CD14-positive monocyte (primary cell): Measurements from ENCODE around the gene KMT2A. TPM values are rescaled to one million over a fixed set of nuclear protein-coding genes. Genes with fewer than 3 reads are reported as not detected.

Experiments
- DNase-seq, 3 donors: peaks; one replicate each; pipeline ENCODE4 v3.0.0-alpha.2; 2011 to 2022
- H2AFZ ChIP-seq: 2 replicates; pipeline ENCODE4 v1.6.0; 2012; ENCODE audit warnings: mild to moderate bottlenecking, low read depth, low read length, inconsistent platforms; ENCODE audit not compliant: insufficient read depth, poor library complexity, severe bottlenecking
- H3K27ac ChIP-seq, 2 donors: 1 replicate in 1 of 2; 2 replicates in 1 of 2; pipeline ENCODE4 v1.5.1; 2012 to 2013; ENCODE audit warnings: low read length in 2 of 2, control low read depth in 1 of 2, inconsistent platforms in 1 of 2, low read depth in 1 of 2, mild to moderate bottlenecking in 1 of 2
- H3K27me3 ChIP-seq, 2 donors: one replicate each; pipeline versions ENCODE4 v1.6.0 to v1.6.1; 2011 to 2013; ENCODE audit warnings: low read length in 2 of 2; ENCODE audit not compliant: control insufficient read depth in 2 of 2, insufficient read depth in 2 of 2
- H3K36me3 ChIP-seq, 2 donors: replicated peaks in 1 of 2; 1 replicate in 1 of 2; 2 replicates in 1 of 2; pipeline versions ENCODE4 v1.5.1 to v1.6.1; 2012 to 2013; ENCODE audit warnings: low read length in 2 of 2, control low read depth in 1 of 2, inconsistent platforms in 1 of 2, mild to moderate bottlenecking in 1 of 2; ENCODE audit not compliant: insufficient read depth in 2 of 2, control insufficient read depth in 1 of 2
- H3K4me1 ChIP-seq, 2 donors: 1 replicate in 1 of 2; 2 replicates in 1 of 2; pipeline versions ENCODE4 v1.5.1 to v1.6.1; 2012 to 2013; ENCODE audit warnings: low read length in 2 of 2, control low read depth in 1 of 2, inconsistent platforms in 1 of 2, mild to moderate bottlenecking in 1 of 2, moderate library complexity in 1 of 2; ENCODE audit not compliant: insufficient read depth in 2 of 2, control insufficient read depth in 1 of 2
- H3K4me2 ChIP-seq: replicated peaks from 2 replicates; pipeline ENCODE3; 2012; ENCODE audit warnings: low read length, moderate library complexity, mild to moderate bottlenecking; ENCODE audit not compliant: poor library complexity, severe bottlenecking; ENCODE audit errors: extremely low read depth
- H3K4me3 ChIP-seq, 3 experiments: fragments of 200-600 bp in 1 of 3; sonication (generic) in 1 of 3; replicated peaks in 1 of 3; 1 replicate in 2 of 3; 2 replicates in 1 of 3; pipeline ENCODE4 v1.5.1; 2011 to 2013; ENCODE audit warnings: low read length in 3 of 3, mild to moderate bottlenecking in 3 of 3, control low read depth in 2 of 3, low read depth in 2 of 3, inconsistent platforms in 1 of 3, moderate library complexity in 1 of 3
- H3K79me2 ChIP-seq: 2 replicates; pipeline ENCODE4 v1.6.0; 2012; ENCODE audit warnings: mild to moderate bottlenecking, control low read depth, inconsistent platforms, low read length, moderate library complexity; ENCODE audit not compliant: insufficient read depth
- H3K9ac ChIP-seq: 2 replicates; pipeline ENCODE4 v1.6.0; 2017; ENCODE audit warnings: low read length, mild to moderate bottlenecking; ENCODE audit not compliant: insufficient read depth, poor library complexity, severe bottlenecking
- H3K9me3 ChIP-seq, 2 donors: replicated peaks in 1 of 2; 1 replicate in 1 of 2; 2 replicates in 1 of 2; pipeline versions ENCODE4 v1.5.1 to v1.6.1; 2012 to 2013; ENCODE audit warnings: low read length in 2 of 2, control low read depth in 1 of 2; ENCODE audit not compliant: control insufficient read depth in 1 of 2, insufficient read depth in 1 of 2
- H4K20me1 ChIP-seq: 2 replicates; pipeline ENCODE4 v1.6.0; 2012; ENCODE audit warnings: mild to moderate bottlenecking, low read length, control low read depth, moderate library complexity; ENCODE audit not compliant: insufficient read depth
- H3K27ac Mint-ChIP-seq, 7 donors: one replicate each; pipeline ENCODE4 v1.8.0; 2020; ENCODE audit warnings: mild to moderate bottlenecking in 7 of 7, mixed read lengths in 7 of 7, moderate library complexity in 6 of 7, inconsistent platforms in 2 of 7
- H3K27me3 Mint-ChIP-seq, 3 donors: one replicate each; pipeline ENCODE4 v1.8.0; 2021 to 2022; ENCODE audit warnings: low read depth in 3 of 3, mild to moderate bottlenecking in 3 of 3, mixed read lengths in 3 of 3, moderate library complexity in 3 of 3, inconsistent platforms in 1 of 3
- H3K36me3 Mint-ChIP-seq, 2 donors: one replicate each; pipeline ENCODE4 v1.8.0; 2020; ENCODE audit warnings: mixed read lengths in 2 of 2, inconsistent platforms in 1 of 2, mild to moderate bottlenecking in 1 of 2
- H3K4me1 Mint-ChIP-seq: one replicate; pipeline ENCODE4 v1.8.0; 2020; ENCODE audit warnings: mild to moderate bottlenecking, mixed read lengths
- H3K4me3 Mint-ChIP-seq, 2 donors: one replicate each; pipeline ENCODE4 v1.8.0; 2020; ENCODE audit warnings: mild to moderate bottlenecking in 2 of 2, mixed read lengths in 2 of 2, moderate library complexity in 1 of 2
- H3K9me3 Mint-ChIP-seq, 7 donors: one replicate each; pipeline ENCODE4 v1.8.0; 2020 to 2022; ENCODE audit warnings: mixed read lengths in 7 of 7, mild to moderate bottlenecking in 6 of 7, moderate library complexity in 6 of 7, inconsistent platforms in 2 of 7
- CTCF ChIP-seq: fragments of 200-600 bp; IDR thresholded peaks from one replicate; pipeline ENCODE4 v1.8.0; 2022; ENCODE audit warnings: antibody characterized with exemption, mild to moderate bottlenecking
- WGBS: methylation state at CpG from one replicate; pipeline ENCODE4 v1.1.5; 2013; ENCODE audit warnings: missing lambda C conversion rate; ENCODE audit not compliant: insufficient coverage; 5-methylcytosine and 5-hydroxymethylcytosine counted together
- intact Hi-C, 2 donors: fragments of 100-400 bp; cut with micrococcal nuclease; formaldehyde crosslinking; loops; one replicate each; pipeline versions ENCODE4 v1.15.0 to v1.15.1; 2023
- polyA plus RNA-seq, 3 donors: library from polyadenylated mRNA; depleted of rRNA in 1 of 3; unstranded in 2 of 3; stranded (reverse) in 1 of 3; fragments of 300-500 nt in 2 of 3; fragments of >200 nt in 1 of 3; fragmentation: Illumina TruSeq in 2 of 3; gene quantifications; 1 replicate in 2 of 3; 2 replicates in 1 of 3; pipeline ENCODE4 v1.2.3, GENCODE V29; 2012 to 2021

The KMT2A gene
- polyA plus RNA-seq, 3 donors: 3.3 to 21.7 (median 3.5) TPM

GRCh38 chr11:118488480-118489109 lies 52.3 kb downstream of the KMT2A start:
- no peak overlapping the region for H3K4me3 Mint-ChIP-seq
- peak overlapping the region in 1 of 7 donors; percentile 6 for H3K27ac Mint-ChIP-seq
- H3K27ac ChIP-seq: no peak overlapping the region
- H3K27me3 ChIP-seq: no peaks in the 10 kb centered on the region
- WGBS: 0% methylated on average over 5 of the region's 7 CpGs
- no peak overlapping the region for H2AFZ ChIP-seq
- H3K4me3 ChIP-seq: no peak overlapping the region
- peak; percentile 82 for TF ChIP-seq CTCF
- H4K20me1 ChIP-seq: no peaks in the 10 kb centered on the region
- no peak overlapping the region for H3K9ac ChIP-seq
- H3K79me2 ChIP-seq: no peaks in the 10 kb centered on the region
- no peaks in the 10 kb centered on the region for H3K9me3 ChIP-seq
- peaks cover 60 to 70% of the 10 kb centered on the region in 2 donors for H3K36me3 Mint-ChIP-seq
- no peak overlapping the region for H3K4me2 ChIP-seq
- peaks cover 59 to 88% of the 10 kb centered on the region in 2 donors for H3K36me3 ChIP-seq
- DNase-seq: peak; percentile 58 to 67 (median 61)
- no peaks in the 10 kb centered on the region for H3K4me1 ChIP-seq
- intact Hi-C loops: loop anchor here (2.0 to 10.0 kb wide), 4 partner anchors 91 to 344 kb away; no protein-coding TSS in a partner anchor
- H3K27me3 Mint-ChIP-seq: no peaks in the 10 kb centered on the region
- no peaks in the 10 kb centered on the region for H3K4me1 Mint-ChIP-seq
- no peaks in the 10 kb centered on the region for H3K9me3 Mint-ChIP-seq

- H3K4me2 ChIP-seq: no peak overlapping the region
- H3K79me2 ChIP-seq: no peaks in the 10 kb centered on the region
- no peaks in the 10 kb centered on the region for H3K4me1 ChIP-seq
- Mint-ChIP-seq H3K4me3 (no peak overlapping the region), H3K9me3 (no peaks in the 10 kb centered on the region), H3K27me3 (no peaks in the 10 kb centered on the region), H3K4me1 (no peaks in the 10 kb centered on the region), H3K27ac (no peak overlapping the region), H3K36me3 (peaks cover 65 to 72% of the 10 kb centered on the region in 2 donors)
- H4K20me1 ChIP-seq: no peaks in the 10 kb centered on the region
- intact Hi-C loops: no loop called here
- no peak overlapping the region for H2AFZ ChIP-seq
- no peak for TF ChIP-seq CTCF
- peaks cover 70 to 91% of the 10 kb centered on the region in 2 donors for H3K36me3 ChIP-seq
- H3K9ac ChIP-seq: no peak overlapping the region
- no peak for DNase-seq
- no peaks in the 10 kb centered on the region for H3K9me3 ChIP-seq
- H3K4me3 ChIP-seq: no peak overlapping the region
- H3K27ac ChIP-seq: no peak overlapping the region
- 90% methylated on average over 3 of the region's 4 CpGs for WGBS
- H3K27me3 ChIP-seq: no peaks in the 10 kb centered on the region
Measured at GRCh38 chr11:118491041-118491440, 54.7 kb downstream of the KMT2A start.
